H9 (cell line): ENCODE results near the gene EXOG. TPM values are rescaled to one million over a fixed set of nuclear protein-coding genes. Genes with fewer than 3 reads are reported as not detected.

Source experiments
- DNase-seq: peaks from one replicate; pipeline ENCODE4 v3.0.0-alpha.2; 2017
- H2AFZ ChIP-seq: one replicate; pipeline ENCODE4 v1.6.1; 2013; ENCODE audit warnings: mild to moderate bottlenecking, low read length, control low read depth, moderate library complexity
- H2AK5ac ChIP-seq: 2 replicates; pipeline ENCODE4 v1.6.1; 2013; ENCODE audit warnings: low read length, control low read depth, mixed read lengths; ENCODE audit not compliant: insufficient read length
- H2BK120ac ChIP-seq: one replicate; pipeline ENCODE4 v1.6.1; 2013; ENCODE audit warnings: low read depth, mild to moderate bottlenecking, low read length, control low read depth, inconsistent platforms; ENCODE audit not compliant: poor library complexity, severe bottlenecking
- H2BK12ac ChIP-seq: 2 replicates; pipeline ENCODE4 v1.6.1; 2013; ENCODE audit warnings: low read length, control low read depth, mixed read lengths, low read depth; ENCODE audit not compliant: insufficient read length
- H2BK15ac ChIP-seq: 2 replicates; pipeline ENCODE4 v1.6.1; 2013; ENCODE audit warnings: low read depth, low read length, control low read depth
- H2BK20ac ChIP-seq: one replicate; pipeline ENCODE4 v1.6.1; 2013; ENCODE audit warnings: low read depth, mild to moderate bottlenecking, low read length, control low read depth, inconsistent platforms; ENCODE audit not compliant: poor library complexity, severe bottlenecking
- H2BK5ac ChIP-seq: 2 replicates; pipeline ENCODE4 v1.6.1; 2013; ENCODE audit warnings: low read length, control low read depth, mixed read lengths; ENCODE audit not compliant: insufficient read length
- H3K14ac ChIP-seq: 2 replicates; pipeline ENCODE4 v1.6.1; 2013; ENCODE audit warnings: low read length, control low read depth; ENCODE audit not compliant: insufficient read depth
- H3K18ac ChIP-seq: 2 replicates; pipeline ENCODE4 v1.6.1; 2013; ENCODE audit warnings: low read depth, mild to moderate bottlenecking, mixed read lengths, low read length, control low read depth; ENCODE audit not compliant: insufficient read length
- H3K23ac ChIP-seq: 2 replicates; pipeline ENCODE4 v1.6.1; 2013; ENCODE audit warnings: low read length, control low read depth, mixed read lengths, low read depth; ENCODE audit not compliant: insufficient read length
- H3K23me2 ChIP-seq: 2 replicates; pipeline ENCODE4 v1.6.1; 2013; ENCODE audit warnings: low read depth, mild to moderate bottlenecking, mixed read lengths, low read length, control low read depth; ENCODE audit not compliant: insufficient read length, poor library complexity, severe bottlenecking
- H3K27ac ChIP-seq: 2 replicates; pipeline ENCODE4 v1.5.1; 2013; ENCODE audit warnings: low read length, control low read depth, mixed read lengths, low read depth; ENCODE audit not compliant: insufficient read length
- H3K27me3 ChIP-seq: 2 replicates; pipeline ENCODE4 v1.6.1; 2013; ENCODE audit warnings: low read length, control low read depth, inconsistent platforms; ENCODE audit not compliant: insufficient read depth
- H3K4ac ChIP-seq: 2 replicates; pipeline ENCODE4 v1.6.1; 2013; ENCODE audit warnings: low read depth, mild to moderate bottlenecking, control low read depth, inconsistent platforms, low read length, moderate library complexity
- H3K4me1 ChIP-seq: 2 replicates; pipeline ENCODE4 v1.6.1; 2013; ENCODE audit warnings: low read length, control low read depth, inconsistent platforms; ENCODE audit not compliant: insufficient read depth
- H3K4me2 ChIP-seq: 2 replicates; pipeline ENCODE4 v1.6.1; 2013; ENCODE audit warnings: low read length, control low read depth, mixed read lengths; ENCODE audit not compliant: insufficient read length, insufficient read depth
- H3K56ac ChIP-seq: 2 replicates; pipeline ENCODE4 v1.6.1; 2013; ENCODE audit warnings: low read depth, mild to moderate bottlenecking, mixed read lengths, low read length, control low read depth; ENCODE audit not compliant: insufficient read length
- H3K79me1 ChIP-seq: 2 replicates; pipeline ENCODE4 v1.6.1; 2013; ENCODE audit warnings: low read depth, mild to moderate bottlenecking, moderate library complexity, low read length, control low read depth, inconsistent platforms; ENCODE audit not compliant: insufficient read depth, poor library complexity, severe bottlenecking
- H3K79me2 ChIP-seq: 2 replicates; pipeline ENCODE4 v1.6.1; 2013; ENCODE audit warnings: low read length, control low read depth, inconsistent platforms; ENCODE audit not compliant: insufficient read depth
- H3K9ac ChIP-seq: 2 replicates; pipeline ENCODE4 v1.6.1; 2013; ENCODE audit warnings: low read length, control low read depth, mixed read lengths; ENCODE audit not compliant: insufficient read length; ENCODE audit errors: extremely low read depth
- H3K9me3 ChIP-seq: one replicate; pipeline ENCODE4 v1.6.1; 2013; ENCODE audit warnings: low read depth, low read length, inconsistent platforms; ENCODE audit not compliant: control insufficient read depth
- H3T11ph ChIP-seq: one replicate; pipeline ENCODE4 v1.6.1; 2013; ENCODE audit warnings: mild to moderate bottlenecking, low read length, control low read depth, inconsistent platforms
- H4K20me1 ChIP-seq: one replicate; pipeline ENCODE4 v1.6.1; 2013; ENCODE audit not compliant: control insufficient read depth, insufficient read length, insufficient read depth
- H4K5ac ChIP-seq: 2 replicates; pipeline ENCODE4 v1.6.1; 2013; ENCODE audit warnings: low read depth, mild to moderate bottlenecking, mixed read lengths, low read length, control low read depth; ENCODE audit not compliant: insufficient read length
- H4K8ac ChIP-seq: replicated peaks from 2 replicates; pipeline ENCODE4 v1.6.1; 2013; ENCODE audit warnings: low read length, control low read depth, mixed read lengths, low read depth; ENCODE audit not compliant: insufficient read length
- H4K91ac ChIP-seq: 2 replicates; pipeline ENCODE4 v1.6.1; 2013; ENCODE audit warnings: low read depth, mild to moderate bottlenecking, moderate library complexity, mixed read lengths, low read length, control low read depth; ENCODE audit not compliant: insufficient read length
- H3K27ac Mint-ChIP-seq, 3 experiments: 2 replicates in 2 of 3; 3 replicates in 1 of 3; pipeline ENCODE4 v1.8.0; 2020 to 2021; ENCODE audit warnings: mixed read lengths in 3 of 3, mild to moderate bottlenecking in 1 of 3, moderate library complexity in 1 of 3
- H3K27me3 Mint-ChIP-seq: 2 replicates; pipeline ENCODE4 v1.8.0; 2021; ENCODE audit warnings: low read depth, mild to moderate bottlenecking, moderate library complexity, mixed read lengths
- H3K36me3 Mint-ChIP-seq, 3 experiments: 2 replicates in 2 of 3; 3 replicates in 1 of 3; pipeline ENCODE4 v1.8.0; 2020 to 2021; ENCODE audit warnings: low read depth in 3 of 3, mixed read lengths in 3 of 3; ENCODE audit not compliant: insufficient read depth in 1 of 3
- H3K4me1 Mint-ChIP-seq, 2 experiments: 2 replicates each; pipeline ENCODE4 v1.8.0; 2020; ENCODE audit warnings: mixed read lengths in 2 of 2
- H3K4me3 Mint-ChIP-seq, 2 experiments: 2 replicates in 1 of 2; 3 replicates in 1 of 2; pipeline ENCODE4 v1.8.0; 2020 to 2021; ENCODE audit warnings: mild to moderate bottlenecking in 2 of 2, mixed read lengths in 2 of 2, moderate library complexity in 1 of 2
- H3K9me3 Mint-ChIP-seq, 2 experiments: 2 replicates in 1 of 2; 3 replicates in 1 of 2; pipeline ENCODE4 v1.8.0; 2020; ENCODE audit warnings: mild to moderate bottlenecking in 2 of 2, mixed read lengths in 2 of 2, moderate library complexity in 1 of 2
- WGBS: extraction: QIAGEN DNeasy Blood & Tissue Kit; methylation state at CpG from one replicate; pipeline ENCODE4 v1.1.7; 2013; ENCODE audit warnings: missing lambda C conversion rate, low lambda C conversion rate, mixed read lengths; ENCODE audit not compliant: insufficient read length; ENCODE audit errors: extremely low coverage; 5-methylcytosine and 5-hydroxymethylcytosine counted together
- total RNA-seq: library from RNA; stranded (reverse); gene quantifications from 2 replicates; pipeline ENCODE4 v1.2.1, GENCODE V29; 2021
- TF ChIP-seq, protein P1 (sequence below): fragments of 200-600 bp; sonication (generic); conservative IDR thresholded peaks from 3 replicates; pipeline ENCODE4 v1.8.0; 2021; ENCODE audit warnings: antibody characterized with exemption, mild to moderate bottlenecking

Gene EXOG
- total RNA-seq, 1 experiment from 2014 or later, result 14.1 TPM

DNA sequence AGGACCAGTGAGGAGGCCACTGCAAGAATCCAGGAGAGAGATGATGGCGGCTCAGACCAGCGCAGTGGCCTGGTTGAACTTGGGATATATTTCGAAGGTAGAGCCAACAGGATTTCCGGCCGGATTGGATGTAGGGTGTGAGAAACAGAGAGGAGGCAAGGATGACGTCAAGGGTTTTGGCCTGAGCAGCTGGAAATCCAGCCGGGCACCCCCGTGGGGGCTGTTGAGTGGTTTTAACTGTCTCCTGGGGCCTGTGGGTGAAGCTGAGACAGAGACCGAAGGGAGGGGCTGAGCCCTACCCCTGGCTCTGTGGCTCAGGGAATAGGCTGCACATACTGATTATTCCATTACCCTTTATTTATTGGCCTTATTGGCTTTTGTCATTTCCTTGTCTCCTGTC, 45.7 kb downstream of the EXOG start:
- Histone ChIP-seq H3T11ph (no peak overlapping the region), H3K9ac (no peak overlapping the region), H3K4me1 (0 out of 2 replicates have a peak, but pooled peaks cover 3% of the 10 kb centered on the region), H3K23me2 (no peaks in the 10 kb centered on the region), H2AFZ (no peak overlapping the region), H3K18ac (no peak overlapping the region), H2BK5ac (no peak overlapping the region), H3K79me1 (no peaks in the 10 kb centered on the region), H2BK20ac (no peak overlapping the region), H4K20me1 (no peaks in the 10 kb centered on the region), H3K4ac (no peak overlapping the region), H3K27ac (no peak overlapping the region), H3K4me2 (no peak overlapping the region), H3K27me3 (no peaks in the 10 kb centered on the region), H2BK120ac (no peak overlapping the region), H3K23ac (no peak overlapping the region), H3K56ac (no peak overlapping the region), H2BK15ac (no peak overlapping the region), H4K8ac (no peak overlapping the region), H2BK12ac (no peak overlapping the region), H3K14ac (no peak overlapping the region), H4K5ac (no peak overlapping the region), H2AK5ac (no peak overlapping the region), H3K79me2 (no peaks in the 10 kb centered on the region), H3K9me3 (no peaks in the 10 kb centered on the region), H4K91ac (no peak overlapping the region)
- no peak overlapping the region for H3K4me3 Mint-ChIP-seq
- peaks cover 26 to 37% of the 10 kb centered on the region in 2 experiments for H3K4me1 Mint-ChIP-seq
- H3K27ac Mint-ChIP-seq, result peak overlapping the region in 1 of 3 experiments; percentile 3; a peak in 1 of 7 replicates
- TF ChIP-seq, protein P1, sequence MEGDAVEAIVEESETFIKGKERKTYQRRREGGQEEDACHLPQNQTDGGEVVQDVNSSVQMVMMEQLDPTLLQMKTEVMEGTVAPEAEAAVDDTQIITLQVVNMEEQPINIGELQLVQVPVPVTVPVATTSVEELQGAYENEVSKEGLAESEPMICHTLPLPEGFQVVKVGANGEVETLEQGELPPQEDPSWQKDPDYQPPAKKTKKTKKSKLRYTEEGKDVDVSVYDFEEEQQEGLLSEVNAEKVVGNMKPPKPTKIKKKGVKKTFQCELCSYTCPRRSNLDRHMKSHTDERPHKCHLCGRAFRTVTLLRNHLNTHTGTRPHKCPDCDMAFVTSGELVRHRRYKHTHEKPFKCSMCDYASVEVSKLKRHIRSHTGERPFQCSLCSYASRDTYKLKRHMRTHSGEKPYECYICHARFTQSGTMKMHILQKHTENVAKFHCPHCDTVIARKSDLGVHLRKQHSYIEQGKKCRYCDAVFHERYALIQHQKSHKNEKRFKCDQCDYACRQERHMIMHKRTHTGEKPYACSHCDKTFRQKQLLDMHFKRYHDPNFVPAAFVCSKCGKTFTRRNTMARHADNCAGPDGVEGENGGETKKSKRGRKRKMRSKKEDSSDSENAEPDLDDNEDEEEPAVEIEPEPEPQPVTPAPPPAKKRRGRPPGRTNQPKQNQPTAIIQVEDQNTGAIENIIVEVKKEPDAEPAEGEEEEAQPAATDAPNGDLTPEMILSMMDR, result no peak
- no peak for DNase-seq
- peaks cover 2% of the 10 kb centered on the region; the same call in 1 of the 2 replicates for H3K27me3 Mint-ChIP-seq
- no CpG with 5 or more reads among the region's 9 CpGs for WGBS
- peaks cover 0 to under 1% of the 10 kb centered on the region in 2 experiments; a peak in 3 of 5 replicates for H3K9me3 Mint-ChIP-seq
- H3K36me3 Mint-ChIP-seq, result peaks cover 0 to under 1% (median under 1%) of the 10 kb centered on the region in 3 experiments; a peak in 2 of 7 replicates
